Mononuclear cell (primary cell): ENCODE results near the gene DOCK11. TPM values are rescaled to one million over a fixed set of nuclear protein-coding genes. Genes with fewer than 3 reads are reported as not detected.

Source experiments
- H3K27me3 ChIP-seq: 2 replicates; pipeline ENCODE4 v1.6.0; 2011; ENCODE audit warnings: low read length, control low read depth; ENCODE audit not compliant: insufficient read depth
- H3K4me1 ChIP-seq: 2 replicates; pipeline ENCODE4 v1.5.1; 2011; ENCODE audit warnings: mild to moderate bottlenecking, low read length, control low read depth; ENCODE audit not compliant: insufficient read depth
- H3K4me3 ChIP-seq: 2 replicates; pipeline ENCODE4 v1.5.1; 2011; ENCODE audit warnings: mild to moderate bottlenecking, low read length, moderate library complexity
- H3K9me3 ChIP-seq: 2 replicates; pipeline ENCODE4 v1.5.1; 2011; ENCODE audit warnings: low read depth, mild to moderate bottlenecking, control low read depth, low read length
- total RNA-seq: library from RNA; depleted of rRNA; stranded (reverse); fragments of >200 nt; gene quantifications from one replicate; pipeline ENCODE4 v1.2.3, GENCODE V29; 2012

The DOCK11 gene
- total RNA-seq, 1 donor: 78.7 TPM

- no peaks in the 10 kb centered on the region for H3K27me3 ChIP-seq
- H3K9me3 ChIP-seq: no peaks in the 10 kb centered on the region
- H3K4me1 ChIP-seq: peaks cover 41% of the 10 kb centered on the region
- peak overlapping the region; percentile 75 for H3K4me3 ChIP-seq
These were observed 545 bp downstream of the DOCK11 start for GRCh38 chrX:118495958-118496762.

GRCh38 chrX:118496763-118497079 is 1.1 kb downstream of the DOCK11 start:
- Histone ChIP-seq H3K4me3 (peak overlapping the region; percentile 75), H3K4me1 (peaks cover 47% of the 10 kb centered on the region), H3K9me3 (no peaks in the 10 kb centered on the region), H3K27me3 (no peaks in the 10 kb centered on the region)

GRCh38 chrX:118497180-118497818 is 1.7 kb downstream of the DOCK11 start:
- no peaks in the 10 kb centered on the region for H3K9me3 ChIP-seq
- peak overlapping the region; percentile 75 for H3K4me3 ChIP-seq
- H3K4me1 ChIP-seq: peaks cover 52% of the 10 kb centered on the region
- no peaks in the 10 kb centered on the region for H3K27me3 ChIP-seq

- Histone ChIP-seq H3K4me3 (no peak overlapping the region), H3K9me3 (no peaks in the 10 kb centered on the region), H3K4me1 (peaks cover 62% of the 10 kb centered on the region), H3K27me3 (no peaks in the 10 kb centered on the region)
These were observed 2.7 kb downstream of the DOCK11 start for GRCh38 chrX:118498351-118498750.

- Histone ChIP-seq H3K4me3 (no peak overlapping the region), H3K27me3 (no peaks in the 10 kb centered on the region), H3K9me3 (no peaks in the 10 kb centered on the region), H3K4me1 (peaks cover 66% of the 10 kb centered on the region)
These were observed 3.1 kb downstream of the DOCK11 start for GRCh38 chrX:118498755-118499154.

GRCh38 chrX:118499295-118499694 is 3.7 kb downstream of the DOCK11 start:
- Histone ChIP-seq H3K4me1 (peaks cover 72% of the 10 kb centered on the region), H3K27me3 (no peaks in the 10 kb centered on the region), H3K9me3 (no peaks in the 10 kb centered on the region), H3K4me3 (no peak overlapping the region)

- Histone ChIP-seq H3K4me1 (peaks cover 88% of the 10 kb centered on the region), H3K4me3 (no peak overlapping the region), H3K9me3 (no peaks in the 10 kb centered on the region), H3K27me3 (no peaks in the 10 kb centered on the region)
These were observed 6.7 kb downstream of the DOCK11 start for GRCh38 chrX:118502161-118502789.

GRCh38 chrX:118503260-118504041 is 7.8 kb downstream of the DOCK11 start:
- Histone ChIP-seq H3K4me1 (peaks cover 83% of the 10 kb centered on the region), H3K4me3 (no peak overlapping the region), H3K9me3 (no peaks in the 10 kb centered on the region), H3K27me3 (no peaks in the 10 kb centered on the region)

GRCh38 chrX:118504581-118504980 is 9.0 kb downstream of the DOCK11 start:
- no peaks in the 10 kb centered on the region for H3K27me3 ChIP-seq
- no peaks in the 10 kb centered on the region for H3K9me3 ChIP-seq
- no peak overlapping the region for H3K4me3 ChIP-seq
- peaks cover 82% of the 10 kb centered on the region for H3K4me1 ChIP-seq

GRCh38 chrX:118506805-118507480 is 11.3 kb downstream of the DOCK11 start:
- Histone ChIP-seq H3K4me1 (peaks cover 83% of the 10 kb centered on the region), H3K9me3 (no peaks in the 10 kb centered on the region), H3K27me3 (no peaks in the 10 kb centered on the region), H3K4me3 (no peak overlapping the region)

GRCh38 chrX:118507766-118508165 is 12.2 kb downstream of the DOCK11 start:
- no peaks in the 10 kb centered on the region for H3K27me3 ChIP-seq
- no peaks in the 10 kb centered on the region for H3K9me3 ChIP-seq
- no peak overlapping the region for H3K4me3 ChIP-seq
- peaks cover 83% of the 10 kb centered on the region for H3K4me1 ChIP-seq

GRCh38 chrX:118508221-118508620 is 12.6 kb downstream of the DOCK11 start:
- peaks cover 83% of the 10 kb centered on the region for H3K4me1 ChIP-seq
- H3K9me3 ChIP-seq: no peaks in the 10 kb centered on the region
- H3K27me3 ChIP-seq: no peaks in the 10 kb centered on the region
- H3K4me3 ChIP-seq: no peak overlapping the region

- Histone ChIP-seq H3K4me1 (peaks cover 83% of the 10 kb centered on the region), H3K4me3 (no peak overlapping the region), H3K27me3 (no peaks in the 10 kb centered on the region), H3K9me3 (no peaks in the 10 kb centered on the region)
These were observed 13.0 kb downstream of the DOCK11 start for GRCh38 chrX:118508635-118509034.

- Histone ChIP-seq H3K9me3 (no peaks in the 10 kb centered on the region), H3K4me3 (no peak overlapping the region), H3K4me1 (peaks cover 70% of the 10 kb centered on the region), H3K27me3 (no peaks in the 10 kb centered on the region)
These were observed 14.5 kb downstream of the DOCK11 start for GRCh38 chrX:118510111-118510510.
